ENCODE data around the gene TSPO2. TPM values are rescaled to one million over a fixed set of nuclear protein-coding genes. Genes with fewer than 3 reads are reported as not detected.
A peak's percentile ranks its signal among the peaks of the same experiment; 100 is the strongest.

The TSPO2 gene
- total RNA-seq: not detected

DNA sequence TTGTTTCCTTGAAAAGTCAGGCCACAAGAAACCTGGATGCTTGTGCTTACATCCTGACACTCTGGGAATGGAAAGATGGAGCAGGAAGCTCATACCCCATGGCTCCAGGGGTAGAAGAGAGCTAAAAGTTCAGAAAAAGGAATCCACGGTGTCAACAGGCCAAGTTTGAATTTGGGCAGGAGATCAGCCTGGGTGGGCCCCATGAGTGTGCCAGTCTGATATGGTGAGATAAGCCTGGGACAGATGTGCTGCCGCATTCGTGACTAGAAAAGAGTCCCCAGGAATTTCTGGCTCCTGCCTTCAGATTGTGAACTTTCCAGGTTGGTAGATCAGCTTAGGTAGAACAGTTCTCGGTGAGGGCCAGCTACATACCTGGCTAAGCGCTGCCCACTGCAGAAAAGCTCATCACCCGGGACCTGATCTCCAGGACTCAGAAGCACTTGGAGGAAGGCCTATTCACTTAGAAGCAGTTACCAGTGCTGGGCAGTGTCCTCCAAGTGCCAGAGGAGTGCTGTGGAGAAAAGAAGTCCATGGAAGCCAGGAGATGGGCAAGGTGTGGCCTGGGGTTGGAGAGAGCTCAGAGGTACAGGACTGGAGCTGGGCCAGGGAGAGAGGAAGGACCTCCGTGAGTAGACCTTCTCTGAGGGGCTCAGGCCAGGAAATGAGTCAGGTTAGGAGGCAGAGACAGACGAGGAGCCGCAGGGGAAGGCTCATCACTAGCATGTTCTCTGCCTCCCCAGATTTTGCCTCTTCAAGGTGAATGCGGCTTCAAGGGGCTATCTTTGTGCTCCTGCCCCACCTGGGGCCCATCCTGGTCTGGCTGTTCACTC is at the start of gene TSPO2:
Gene TSPO2 (plus strand): TSS at position 242 of the 830 bp plus-strand sequence. CDS start 519 bp downstream, at position 761.
- Histone ChIP-seq H3K27ac (no peak within 1 kb of the TSS), H3K9me3 (no peaks in the 10 kb centered on the region), H3K36me3 (no peaks in the 10 kb centered on the region), H3K4me1 (no peaks in the 10 kb centered on the region), H3K27me3 (no peaks in the 10 kb centered on the region), H3K4me3 (no peak within 1 kb of the TSS)
- no peak for TF ChIP-seq POLR2A (IDR thresholded peaks at IDR 0.05)
- no peak for TF ChIP-seq CTCF (IDR thresholded peaks at IDR 0.05)
- no peak for TF ChIP-seq POLR2AphosphoS5 (IDR thresholded peaks at IDR 0.05; ENCODE audit: insufficient read depth in 1 of 2, low read depth in 1 of 2)
- intact Hi-C loops (cut with DNase I): no loop called here
- DNase-seq (ENCODE audit: extremely low spot score in 2 of 2): no peak

DNA sequence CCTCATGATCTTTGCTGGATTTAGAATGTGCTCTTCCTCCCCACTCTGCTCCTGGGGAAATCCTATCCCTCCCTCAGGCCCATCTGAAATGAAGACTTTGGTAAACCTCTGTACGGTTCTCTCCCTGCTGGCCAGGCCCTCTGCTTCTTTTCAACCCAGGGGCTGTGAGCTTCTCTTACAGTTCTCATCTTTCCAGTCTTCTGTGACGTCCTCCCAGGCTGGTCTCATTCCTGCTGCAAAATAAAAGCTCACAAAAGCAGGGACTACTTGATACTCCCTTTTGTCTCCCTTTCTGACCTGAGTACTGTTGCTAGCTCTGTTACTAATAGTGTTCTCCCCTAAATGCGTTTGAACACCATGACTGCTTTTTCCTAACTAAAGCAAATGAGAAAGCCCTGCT is 49.5 kb upstream of the TSPO2 start:
- H3K4me3 ChIP-seq: no peak overlapping the region
- H3K27ac ChIP-seq: no peak overlapping the region
- no peaks in the 10 kb centered on the region for H3K27me3 ChIP-seq
- DNase-seq (ENCODE audit: extremely low spot score in 2 of 2): no peak
- TF ChIP-seq POLR2A (IDR thresholded peaks at IDR 0.05) (no peak), POLR2AphosphoS5 (IDR thresholded peaks at IDR 0.05; ENCODE audit: insufficient read depth in 1 of 2, low read depth in 1 of 2) (no peak), CTCF (IDR thresholded peaks at IDR 0.05) (no peak)
- no peaks in the 10 kb centered on the region for H3K36me3 ChIP-seq
- intact Hi-C loops (cut with DNase I): no loop called here
- H3K4me1 ChIP-seq: no peaks in the 10 kb centered on the region
- H3K9me3 ChIP-seq: no peaks in the 10 kb centered on the region

GRCh38 chr6:40996591-40997233 is 45.6 kb upstream of the TSPO2 start:
- intact Hi-C loops (cut with DNase I): no loop called here
- Histone ChIP-seq H3K9me3 (no peaks in the 10 kb centered on the region), H3K27me3 (no peaks in the 10 kb centered on the region), H3K4me1 (no peaks in the 10 kb centered on the region), H3K36me3 (no peaks in the 10 kb centered on the region), H3K4me3 (no peak overlapping the region), H3K27ac (no peak overlapping the region)
- DNase-seq (ENCODE audit: extremely low spot score in 2 of 2): peak; percentile 60 to 85
- TF ChIP-seq POLR2AphosphoS5 (IDR thresholded peaks at IDR 0.05; ENCODE audit: insufficient read depth in 1 of 2, low read depth in 1 of 2): no peak
- no peak for TF ChIP-seq POLR2A (IDR thresholded peaks at IDR 0.05)
- no peak for TF ChIP-seq CTCF (IDR thresholded peaks at IDR 0.05)

DNA sequence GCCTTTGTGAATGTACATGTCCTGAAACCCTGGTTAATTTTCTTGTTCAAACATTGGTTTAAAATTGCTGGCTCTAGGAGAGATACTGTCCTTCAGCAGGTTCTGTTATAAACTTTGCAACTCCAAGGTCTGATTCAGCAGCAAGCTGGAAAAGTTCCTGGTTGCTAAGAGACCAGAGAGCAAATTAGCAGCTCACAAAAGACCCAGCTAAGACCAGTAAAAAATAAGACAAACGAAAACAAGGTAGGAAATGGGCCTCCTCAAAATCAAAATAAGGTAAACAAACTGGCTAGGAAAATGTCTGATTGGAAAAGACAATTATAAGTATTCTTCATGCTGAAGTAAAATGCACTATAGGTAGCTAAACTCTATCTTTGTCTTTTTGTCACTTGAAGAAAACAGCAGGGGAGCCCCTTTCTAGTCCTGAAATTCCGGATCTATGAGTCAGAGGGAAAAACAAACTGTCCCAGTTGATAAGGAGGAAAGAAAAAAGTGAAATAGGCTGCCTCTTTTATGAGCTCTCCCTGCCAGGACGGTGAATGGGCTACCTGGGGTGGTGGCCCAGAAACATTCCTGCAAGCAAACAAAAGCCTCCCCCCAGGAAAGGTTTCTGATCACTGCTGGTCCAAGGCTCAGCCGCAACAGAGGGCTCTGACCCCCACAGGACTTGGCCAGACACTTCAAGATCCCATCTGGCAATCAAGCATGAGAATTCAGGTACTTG is 44.9 kb upstream of the TSPO2 start:
- Histone ChIP-seq H3K9me3 (no peaks in the 10 kb centered on the region), H3K27me3 (no peaks in the 10 kb centered on the region), H3K4me1 (no peaks in the 10 kb centered on the region), H3K36me3 (no peaks in the 10 kb centered on the region), H3K4me3 (no peak overlapping the region), H3K27ac (no peak overlapping the region)
- intact Hi-C loops (cut with DNase I): no loop called here
- peak in 1 of 2 donors; percentile 69 for DNase-seq (ENCODE audit: extremely low spot score in 2 of 2)
- TF ChIP-seq POLR2A (IDR thresholded peaks at IDR 0.05): no peak
- no peak for TF ChIP-seq CTCF (IDR thresholded peaks at IDR 0.05)
- no peak for TF ChIP-seq POLR2AphosphoS5 (IDR thresholded peaks at IDR 0.05; ENCODE audit: insufficient read depth in 1 of 2, low read depth in 1 of 2)
